ENCODE results near the gene PDE4B.

GRCh38 chr1:66309006-66309741 lies 516.5 kb downstream of the PDE4B start:
- no peak for TF ChIP-seq EP300 (IDR thresholded peaks at IDR 0.05; ENCODE audit: low read length)
- TF ChIP-seq ATF7 (IDR thresholded peaks at IDR 0.05) = no peak
- TF ChIP-seq, protein P1, sequence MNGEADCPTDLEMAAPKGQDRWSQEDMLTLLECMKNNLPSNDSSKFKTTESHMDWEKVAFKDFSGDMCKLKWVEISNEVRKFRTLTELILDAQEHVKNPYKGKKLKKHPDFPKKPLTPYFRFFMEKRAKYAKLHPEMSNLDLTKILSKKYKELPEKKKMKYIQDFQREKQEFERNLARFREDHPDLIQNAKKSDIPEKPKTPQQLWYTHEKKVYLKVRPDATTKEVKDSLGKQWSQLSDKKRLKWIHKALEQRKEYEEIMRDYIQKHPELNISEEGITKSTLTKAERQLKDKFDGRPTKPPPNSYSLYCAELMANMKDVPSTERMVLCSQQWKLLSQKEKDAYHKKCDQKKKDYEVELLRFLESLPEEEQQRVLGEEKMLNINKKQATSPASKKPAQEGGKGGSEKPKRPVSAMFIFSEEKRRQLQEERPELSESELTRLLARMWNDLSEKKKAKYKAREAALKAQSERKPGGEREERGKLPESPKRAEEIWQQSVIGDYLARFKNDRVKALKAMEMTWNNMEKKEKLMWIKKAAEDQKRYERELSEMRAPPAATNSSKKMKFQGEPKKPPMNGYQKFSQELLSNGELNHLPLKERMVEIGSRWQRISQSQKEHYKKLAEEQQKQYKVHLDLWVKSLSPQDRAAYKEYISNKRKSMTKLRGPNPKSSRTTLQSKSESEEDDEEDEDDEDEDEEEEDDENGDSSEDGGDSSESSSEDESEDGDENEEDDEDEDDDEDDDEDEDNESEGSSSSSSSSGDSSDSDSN (IDR thresholded peaks at IDR 0.05; ENCODE audit: borderline replicate concordance in 1 of 2, low read depth in 2 of 2, low read length in 2 of 2) = no peak
- no peak for TF ChIP-seq MXI1 (IDR thresholded peaks at IDR 0.05; ENCODE audit: low read depth, low read length)
- TF ChIP-seq SMAD1 (IDR thresholded peaks at IDR 0.05; ENCODE audit: low read depth, low read length, partially characterized antibody) = no peak
- TF ChIP-seq FOXJ2 (tag; IDR thresholded peaks at IDR 0.05) = no peak
- TF ChIP-seq PHTF2 (CRISPR knock-in tag; IDR thresholded peaks at IDR 0.05) = no peak
- TF ChIP-seq SREBF2 (CRISPR knock-in tag; IDR thresholded peaks at IDR 0.05) = no peak
- TF ChIP-seq LARP7 (IDR thresholded peaks at IDR 0.05) = no peak
- no peak for TF ChIP-seq CTCF (IDR thresholded peaks at IDR 0.05 in 2 of 3, conservative IDR thresholded peaks at IDR 0.05 in 1 of 3; ENCODE audit: insufficient read depth in 2 of 3, low read depth in 1 of 3, low read length in 3 of 3)
- TF ChIP-seq ZNF589 (CRISPR knock-in tag; IDR thresholded peaks at IDR 0.05; ENCODE audit: low read depth) = no peak
